Right atrium auricular region (tissue), 2 donors: Measurements from ENCODE around the gene METRNL. TPM values are rescaled to one million over a fixed set of nuclear protein-coding genes. Genes with fewer than 3 reads are reported as not detected.

ENCODE experiments used
- DNase-seq: peaks from one replicate; pipeline ENCODE4 v3.0.0-alpha.2; 2019; ENCODE audit warnings: low spot score
- H3K27ac ChIP-seq, 2 donors: fragments of 200-600 bp; sonication (generic); 1 replicate in 1 of 2; 2 replicates in 1 of 2; pipeline ENCODE4 v1.5.1; 2016 to 2019
- H3K27me3 ChIP-seq, 2 donors: fragments of 200-600 bp; sonication (generic); one replicate each; pipeline versions ENCODE4 v1.5.1 to v1.6.0; 2017 to 2019
- H3K36me3 ChIP-seq: fragments of 200-600 bp; sonication (generic); one replicate; pipeline ENCODE4 v1.5.1; 2016
- H3K4me1 ChIP-seq, 2 donors: fragments of 200-600 bp; sonication (generic); one replicate each; pipeline versions ENCODE4 v1.5.1 to v1.6.0; 2017 to 2019
- H3K4me3 ChIP-seq, 2 donors: fragments of 200-600 bp; sonication (generic); 1 replicate in 1 of 2; 2 replicates in 1 of 2; pipeline ENCODE4 v1.5.1; 2017 to 2019; ENCODE audit warnings: mild to moderate bottlenecking in 1 of 2, moderate library complexity in 1 of 2
- H3K9me3 ChIP-seq, 2 donors: fragments of 200-600 bp; sonication (generic); one replicate each; pipeline ENCODE4 v1.5.1; 2019
- total RNA-seq, 2 donors: library from RNA; depleted of rRNA; stranded (reverse); fragments of >200 nt; gene quantifications; one replicate each; pipeline ENCODE4 v1.1.0, GENCODE V29; 2016
- TF ChIP-seq, protein P1 (sequence below), 2 donors: fragments of 200-600 bp; sonication (generic); IDR thresholded peaks; one replicate each; pipeline ENCODE4 v1.5.1; 2019; ENCODE audit warnings: antibody characterized with exemption in 2 of 2

The METRNL gene
- total RNA-seq, 2 donors from 2014 or later = 62.9 to 104 TPM

DNA sequence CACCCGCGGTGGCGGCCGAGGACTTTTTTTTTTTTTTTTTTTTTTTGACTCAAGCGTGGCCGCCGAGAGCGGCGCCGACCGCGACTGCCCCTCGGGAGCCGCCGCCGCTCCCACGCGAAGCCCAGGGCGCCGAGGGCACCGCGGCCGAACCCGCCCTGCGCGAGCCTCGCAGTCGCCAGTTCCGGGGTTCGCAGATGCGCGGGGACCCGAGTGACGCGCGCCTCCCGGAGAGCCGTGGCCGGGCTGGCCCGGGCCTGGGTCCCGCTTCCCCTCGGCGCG, 1.1 kb downstream of the METRNL start:
- TF ChIP-seq, protein P1, sequence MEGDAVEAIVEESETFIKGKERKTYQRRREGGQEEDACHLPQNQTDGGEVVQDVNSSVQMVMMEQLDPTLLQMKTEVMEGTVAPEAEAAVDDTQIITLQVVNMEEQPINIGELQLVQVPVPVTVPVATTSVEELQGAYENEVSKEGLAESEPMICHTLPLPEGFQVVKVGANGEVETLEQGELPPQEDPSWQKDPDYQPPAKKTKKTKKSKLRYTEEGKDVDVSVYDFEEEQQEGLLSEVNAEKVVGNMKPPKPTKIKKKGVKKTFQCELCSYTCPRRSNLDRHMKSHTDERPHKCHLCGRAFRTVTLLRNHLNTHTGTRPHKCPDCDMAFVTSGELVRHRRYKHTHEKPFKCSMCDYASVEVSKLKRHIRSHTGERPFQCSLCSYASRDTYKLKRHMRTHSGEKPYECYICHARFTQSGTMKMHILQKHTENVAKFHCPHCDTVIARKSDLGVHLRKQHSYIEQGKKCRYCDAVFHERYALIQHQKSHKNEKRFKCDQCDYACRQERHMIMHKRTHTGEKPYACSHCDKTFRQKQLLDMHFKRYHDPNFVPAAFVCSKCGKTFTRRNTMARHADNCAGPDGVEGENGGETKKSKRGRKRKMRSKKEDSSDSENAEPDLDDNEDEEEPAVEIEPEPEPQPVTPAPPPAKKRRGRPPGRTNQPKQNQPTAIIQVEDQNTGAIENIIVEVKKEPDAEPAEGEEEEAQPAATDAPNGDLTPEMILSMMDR (IDR thresholded peaks at IDR 0.05) = no peak
- Histone ChIP-seq H3K27me3 (no peaks in the 10 kb centered on the region), H3K9me3 (no peaks in the 10 kb centered on the region), H3K4me3 (peak overlapping the region; percentile 80), H3K36me3 (peaks cover 8% of the 10 kb centered on the region), H3K27ac (peak overlapping the region; percentile 88 to 91), H3K4me1 (peaks cover 0 to 60% of the 10 kb centered on the region in 2 donors)
- DNase-seq = no peak

DNA sequence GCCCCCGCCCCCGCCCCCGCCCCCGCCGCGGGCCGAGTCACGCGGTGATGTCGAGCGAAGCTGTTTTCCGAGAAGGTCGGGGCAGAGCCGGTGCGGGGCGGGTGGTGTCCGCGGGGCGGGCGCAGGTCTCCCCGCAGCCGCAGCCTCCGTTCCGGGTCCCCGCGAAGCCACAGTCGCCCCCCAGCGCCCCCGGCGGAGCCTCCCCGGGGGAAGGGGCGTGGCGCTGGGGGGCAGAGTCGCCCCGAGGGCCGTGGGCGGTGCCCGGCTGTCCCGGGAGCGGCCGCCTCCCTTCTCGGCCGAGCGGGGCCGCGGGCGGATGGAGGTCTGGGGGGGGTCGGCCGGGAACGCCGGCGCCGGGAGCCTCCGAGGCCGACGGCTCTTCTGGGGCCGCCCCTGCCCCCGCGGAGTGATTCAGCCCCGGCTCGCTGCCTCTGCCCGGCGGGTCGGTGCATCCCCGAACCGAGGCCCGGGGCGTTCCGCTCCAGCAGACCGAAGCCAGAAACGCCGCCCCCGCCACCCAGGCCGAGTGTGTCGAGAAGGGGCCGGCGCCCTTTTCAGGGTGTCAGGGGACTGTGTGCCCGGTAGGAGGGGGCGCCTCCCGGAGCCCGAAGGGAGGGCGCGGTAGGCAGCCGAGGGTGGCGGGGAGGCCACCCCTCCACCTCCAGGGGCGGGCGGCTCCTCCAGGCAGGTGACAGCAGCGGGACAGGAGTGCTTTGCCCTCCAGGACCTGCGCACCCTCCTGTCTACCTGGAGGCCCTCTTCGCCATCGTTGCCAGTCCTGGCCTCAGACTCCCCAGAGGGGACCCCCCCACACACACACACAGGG, 1.7 kb downstream of the METRNL start:
- peak overlapping the region; percentile 88 to 91 for H3K27ac ChIP-seq
- H3K36me3 ChIP-seq = peaks cover 14% of the 10 kb centered on the region
- no peak for DNase-seq
- H3K4me3 ChIP-seq = peak overlapping the region; percentile 80
- TF ChIP-seq, protein P1 (IDR thresholded peaks at IDR 0.05) = no peak
- peaks cover 0 to 65% of the 10 kb centered on the region in 2 donors for H3K4me1 ChIP-seq
- no peaks in the 10 kb centered on the region for H3K9me3 ChIP-seq
- no peaks in the 10 kb centered on the region for H3K27me3 ChIP-seq

DNA sequence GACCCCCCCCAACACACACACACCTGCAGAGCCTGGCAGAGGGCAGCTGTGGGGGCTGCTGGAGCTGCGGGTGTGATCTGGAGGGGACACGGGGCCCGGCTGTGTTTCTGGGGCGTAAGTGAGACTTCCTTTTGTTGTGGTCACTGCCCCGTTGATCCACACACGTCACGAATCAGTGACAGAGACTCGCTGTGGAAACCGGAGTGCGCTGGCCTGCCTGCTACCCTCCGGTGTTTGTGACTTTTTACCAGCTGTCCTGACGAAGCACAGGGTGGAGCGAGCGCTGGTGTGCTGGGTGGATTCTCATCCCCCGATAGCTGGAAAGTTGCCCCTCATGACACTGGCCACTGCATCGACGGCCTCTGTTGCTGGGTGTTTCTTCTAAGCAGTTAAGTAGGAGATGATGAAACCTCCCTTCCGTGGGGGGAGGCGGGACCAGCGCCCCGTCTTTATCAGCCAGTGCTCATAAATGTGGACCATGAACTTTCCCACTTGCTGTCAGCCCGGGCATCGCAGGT, 2.3 kb downstream of the METRNL start:
- TF ChIP-seq, protein P1 (IDR thresholded peaks at IDR 0.05) = no peak
- H3K4me1 ChIP-seq = peaks cover 0 to 72% of the 10 kb centered on the region in 2 donors
- DNase-seq = peak; percentile 87
- H3K27ac ChIP-seq = peak overlapping the region; percentile 88 to 91
- H3K4me3 ChIP-seq = peak overlapping the region; percentile 80
- peaks cover 14% of the 10 kb centered on the region for H3K36me3 ChIP-seq
- no peaks in the 10 kb centered on the region for H3K9me3 ChIP-seq
- no peaks in the 10 kb centered on the region for H3K27me3 ChIP-seq

DNA sequence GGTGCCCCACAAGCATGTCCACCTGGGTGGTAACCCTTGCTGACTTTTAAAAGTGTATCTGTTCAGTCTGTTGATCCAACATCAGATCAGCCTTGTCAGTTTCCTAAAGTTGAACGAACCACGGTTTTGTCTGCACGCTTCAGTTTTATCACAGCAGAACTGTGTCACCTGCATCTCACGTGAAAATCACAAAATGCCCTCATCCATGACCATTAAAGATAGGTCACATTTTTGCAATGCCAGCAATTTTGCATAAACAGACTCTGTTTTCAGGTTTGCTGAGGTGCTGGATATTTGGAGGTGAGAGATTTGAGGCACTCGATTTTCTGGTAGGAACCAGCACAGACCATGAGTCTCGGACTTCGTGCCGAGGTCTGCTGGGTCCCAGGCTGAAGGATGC, 3.0 kb downstream of the METRNL start:
- no peak overlapping the region for H3K4me3 ChIP-seq
- no peaks in the 10 kb centered on the region for H3K27me3 ChIP-seq
- H3K4me1 ChIP-seq = peaks cover 0 to 79% of the 10 kb centered on the region in 2 donors
- peaks cover 14% of the 10 kb centered on the region for H3K36me3 ChIP-seq
- TF ChIP-seq, protein P1 (IDR thresholded peaks at IDR 0.05) = no peak
- H3K9me3 ChIP-seq = no peaks in the 10 kb centered on the region
- peak overlapping the region; percentile 88 to 91 for H3K27ac ChIP-seq
- DNase-seq = no peak

DNA sequence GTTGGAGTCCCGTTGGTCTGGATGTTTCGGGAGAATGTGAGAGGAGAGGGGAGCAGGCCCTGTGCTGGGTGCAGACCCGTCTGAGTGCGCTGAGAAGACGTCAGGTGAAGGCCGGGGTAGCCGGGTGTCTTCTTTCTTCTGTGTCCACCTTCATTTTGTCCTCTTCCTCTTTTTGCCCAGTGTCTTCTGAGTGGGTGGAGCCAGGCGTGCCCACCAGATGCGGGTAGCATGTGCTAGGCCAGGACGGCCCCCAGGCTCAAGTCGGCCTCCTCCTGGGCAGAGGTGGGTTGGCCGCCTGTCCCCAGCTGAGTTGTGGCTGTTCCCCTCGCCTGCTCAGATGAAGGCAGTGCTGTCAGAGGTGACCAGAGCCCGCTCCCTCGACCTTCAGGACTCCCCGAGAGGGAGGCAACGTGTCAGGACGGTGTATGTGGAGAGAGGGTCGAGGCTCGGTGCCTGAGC, 3.5 kb downstream of the METRNL start:
- H3K4me1 ChIP-seq = peaks cover 0 to 81% of the 10 kb centered on the region in 2 donors
- TF ChIP-seq, protein P1 (IDR thresholded peaks at IDR 0.05) = no peak
- H3K27ac ChIP-seq = peak overlapping the region; percentile 83 to 91
- no peak overlapping the region for H3K4me3 ChIP-seq
- H3K9me3 ChIP-seq = no peaks in the 10 kb centered on the region
- peaks cover 14% of the 10 kb centered on the region for H3K36me3 ChIP-seq
- no peak for DNase-seq
- H3K27me3 ChIP-seq = no peaks in the 10 kb centered on the region
